ENCODE measurements around the gene RNF220. TPM values are rescaled to one million over a fixed set of nuclear protein-coding genes. Genes with fewer than 3 reads are reported as not detected.

The RNF220 gene
- polyA plus RNA-seq, 2 donors, result 32.7 to 47.8 TPM

GRCh38 chr1:44544960-44545359, 139.9 kb downstream of the RNF220 start:
- no peaks in the 10 kb centered on the region for H3K27me3 ChIP-seq (ENCODE audit: control insufficient read depth in 1 of 2, insufficient read depth in 2 of 2, low read length in 2 of 2)
- 84 to 87% methylated on average over 9 of the region's 9 CpGs for WGBS, 2 donors
- H3K4me1 ChIP-seq (ENCODE audit: control insufficient read depth in 2 of 2, insufficient read depth in 2 of 2, low read length in 1 of 2), result no peaks in the 10 kb centered on the region
- H3K27ac ChIP-seq (ENCODE audit: low read depth in 2 of 2, low read length in 1 of 2), result no peak overlapping the region
- no peaks in the 10 kb centered on the region for H3K9me3 ChIP-seq (ENCODE audit: control insufficient read depth in 2 of 2, insufficient read depth in 1 of 2, low read depth in 1 of 2, low read length in 1 of 2)
- no peaks in the 10 kb centered on the region for H3K36me3 ChIP-seq (ENCODE audit: control insufficient read depth in 2 of 2, insufficient read depth in 2 of 2, low read length in 1 of 2)
- H3K4me3 ChIP-seq (ENCODE audit: low read depth in 1 of 2, low read length in 2 of 2), result no peak overlapping the region

- Histone ChIP-seq H3K4me3 (ENCODE audit: low read depth in 1 of 2, low read length in 2 of 2) (no peak overlapping the region), H3K27ac (ENCODE audit: low read depth in 2 of 2, low read length in 1 of 2) (no peak overlapping the region), H3K9me3 (ENCODE audit: control insufficient read depth in 2 of 2, insufficient read depth in 1 of 2, low read depth in 1 of 2, low read length in 1 of 2) (no peaks in the 10 kb centered on the region), H3K4me1 (ENCODE audit: control insufficient read depth in 2 of 2, insufficient read depth in 2 of 2, low read length in 1 of 2) (no peaks in the 10 kb centered on the region), H3K27me3 (ENCODE audit: control insufficient read depth in 1 of 2, insufficient read depth in 2 of 2, low read length in 2 of 2) (no peaks in the 10 kb centered on the region), H3K36me3 (ENCODE audit: control insufficient read depth in 2 of 2, insufficient read depth in 2 of 2, low read length in 1 of 2) (no peaks in the 10 kb centered on the region)
- WGBS, 2 donors, result 38 to 54% methylated on average over 6 of the region's 6 CpGs
Observed at GRCh38 chr1:44545961-44546360, 140.9 kb downstream of the RNF220 start.

GRCh38 chr1:44546403-44547053, 141.5 kb downstream of the RNF220 start:
- H3K4me1 ChIP-seq (ENCODE audit: control insufficient read depth in 2 of 2, insufficient read depth in 2 of 2, low read length in 1 of 2), result no peaks in the 10 kb centered on the region
- H3K27ac ChIP-seq (ENCODE audit: low read depth in 2 of 2, low read length in 1 of 2), result no peak overlapping the region
- no peak overlapping the region for H3K4me3 ChIP-seq (ENCODE audit: low read depth in 1 of 2, low read length in 2 of 2)
- H3K27me3 ChIP-seq (ENCODE audit: control insufficient read depth in 1 of 2, insufficient read depth in 2 of 2, low read length in 2 of 2), result no peaks in the 10 kb centered on the region
- H3K9me3 ChIP-seq (ENCODE audit: control insufficient read depth in 2 of 2, insufficient read depth in 1 of 2, low read depth in 1 of 2, low read length in 1 of 2), result no peaks in the 10 kb centered on the region
- WGBS, 2 donors, result 75 to 78% methylated on average over 10 of the region's 10 CpGs
- H3K36me3 ChIP-seq (ENCODE audit: control insufficient read depth in 2 of 2, insufficient read depth in 2 of 2, low read length in 1 of 2), result no peaks in the 10 kb centered on the region

- H3K27ac ChIP-seq (ENCODE audit: low read depth in 2 of 2, low read length in 1 of 2), result no peak overlapping the region
- H3K4me3 ChIP-seq (ENCODE audit: low read depth in 1 of 2, low read length in 2 of 2), result no peak overlapping the region
- no peaks in the 10 kb centered on the region for H3K27me3 ChIP-seq (ENCODE audit: control insufficient read depth in 1 of 2, insufficient read depth in 2 of 2, low read length in 2 of 2)
- 86 to 88% methylated on average over 6 of the region's 6 CpGs for WGBS, 2 donors
- H3K36me3 ChIP-seq (ENCODE audit: control insufficient read depth in 2 of 2, insufficient read depth in 2 of 2, low read length in 1 of 2), result no peaks in the 10 kb centered on the region
- H3K9me3 ChIP-seq (ENCODE audit: control insufficient read depth in 2 of 2, insufficient read depth in 1 of 2, low read depth in 1 of 2, low read length in 1 of 2), result no peaks in the 10 kb centered on the region
- no peaks in the 10 kb centered on the region for H3K4me1 ChIP-seq (ENCODE audit: control insufficient read depth in 2 of 2, insufficient read depth in 2 of 2, low read length in 1 of 2)
Observed at GRCh38 chr1:44547361-44547760, 142.3 kb downstream of the RNF220 start.

- H3K4me3 ChIP-seq (ENCODE audit: low read depth in 1 of 2, low read length in 2 of 2), result no peak overlapping the region
- 80 to 81% methylated on average over 8 of the region's 8 CpGs for WGBS, 2 donors
- H3K27me3 ChIP-seq (ENCODE audit: control insufficient read depth in 1 of 2, insufficient read depth in 2 of 2, low read length in 2 of 2), result no peaks in the 10 kb centered on the region
- H3K27ac ChIP-seq (ENCODE audit: low read depth in 2 of 2, low read length in 1 of 2), result no peak overlapping the region
- no peaks in the 10 kb centered on the region for H3K9me3 ChIP-seq (ENCODE audit: control insufficient read depth in 2 of 2, insufficient read depth in 1 of 2, low read depth in 1 of 2, low read length in 1 of 2)
- H3K4me1 ChIP-seq (ENCODE audit: control insufficient read depth in 2 of 2, insufficient read depth in 2 of 2, low read length in 1 of 2), result no peaks in the 10 kb centered on the region
- no peaks in the 10 kb centered on the region for H3K36me3 ChIP-seq (ENCODE audit: control insufficient read depth in 2 of 2, insufficient read depth in 2 of 2, low read length in 1 of 2)
Observed at GRCh38 chr1:44547837-44548236, 142.8 kb downstream of the RNF220 start.

GRCh38 chr1:44549510-44549909, 144.5 kb downstream of the RNF220 start:
- Histone ChIP-seq H3K4me3 (ENCODE audit: low read depth in 1 of 2, low read length in 2 of 2) (no peak overlapping the region), H3K9me3 (ENCODE audit: control insufficient read depth in 2 of 2, insufficient read depth in 1 of 2, low read depth in 1 of 2, low read length in 1 of 2) (peaks cover 0 to 2% of the 10 kb centered on the region in 2 donors), H3K27me3 (ENCODE audit: control insufficient read depth in 1 of 2, insufficient read depth in 2 of 2, low read length in 2 of 2) (no peaks in the 10 kb centered on the region), H3K36me3 (ENCODE audit: control insufficient read depth in 2 of 2, insufficient read depth in 2 of 2, low read length in 1 of 2) (no peaks in the 10 kb centered on the region), H3K4me1 (ENCODE audit: control insufficient read depth in 2 of 2, insufficient read depth in 2 of 2, low read length in 1 of 2) (no peaks in the 10 kb centered on the region), H3K27ac (ENCODE audit: low read depth in 2 of 2, low read length in 1 of 2) (no peak overlapping the region)
- WGBS, 2 donors, result 66 to 70% methylated on average over 5 of the region's 5 CpGs

GRCh38 chr1:44553127-44553758, 148.2 kb downstream of the RNF220 start:
- WGBS, 2 donors, result 49 to 52% methylated on average over 3 of the region's 3 CpGs
- no peak overlapping the region for H3K27ac ChIP-seq (ENCODE audit: low read depth in 2 of 2, low read length in 1 of 2)

GRCh38 chr1:44553771-44554170, 148.7 kb downstream of the RNF220 start:
- Histone ChIP-seq H3K9me3 (ENCODE audit: control insufficient read depth in 2 of 2, insufficient read depth in 1 of 2, low read depth in 1 of 2, low read length in 1 of 2) (peaks cover 0 to 2% of the 10 kb centered on the region in 2 donors), H3K4me1 (ENCODE audit: control insufficient read depth in 2 of 2, insufficient read depth in 2 of 2, low read length in 1 of 2) (no peaks in the 10 kb centered on the region), H3K27me3 (ENCODE audit: control insufficient read depth in 1 of 2, insufficient read depth in 2 of 2, low read length in 2 of 2) (no peaks in the 10 kb centered on the region), H3K36me3 (ENCODE audit: control insufficient read depth in 2 of 2, insufficient read depth in 2 of 2, low read length in 1 of 2) (no peaks in the 10 kb centered on the region), H3K4me3 (ENCODE audit: low read depth in 1 of 2, low read length in 2 of 2) (no peak overlapping the region), H3K27ac (ENCODE audit: low read depth in 2 of 2, low read length in 1 of 2) (no peak overlapping the region)
- WGBS, 2 donors, result 72 to 78% methylated on average over 6 of the region's 6 CpGs

More at GRCh38 chr1:44553127-44553758, 148.2 kb downstream of the RNF220 start:
- Histone ChIP-seq H3K27me3 (ENCODE audit: control insufficient read depth in 1 of 2, insufficient read depth in 2 of 2, low read length in 2 of 2) (no peaks in the 10 kb centered on the region), H3K4me1 (ENCODE audit: control insufficient read depth in 2 of 2, insufficient read depth in 2 of 2, low read length in 1 of 2) (no peaks in the 10 kb centered on the region), H3K36me3 (ENCODE audit: control insufficient read depth in 2 of 2, insufficient read depth in 2 of 2, low read length in 1 of 2) (no peaks in the 10 kb centered on the region), H3K4me3 (ENCODE audit: low read depth in 1 of 2, low read length in 2 of 2) (no peak overlapping the region), H3K9me3 (ENCODE audit: control insufficient read depth in 2 of 2, insufficient read depth in 1 of 2, low read depth in 1 of 2, low read length in 1 of 2) (peaks cover 0 to 2% of the 10 kb centered on the region in 2 donors)

- H3K4me3 ChIP-seq (ENCODE audit: low read depth in 1 of 2, low read length in 2 of 2), result no peak overlapping the region
- WGBS, 2 donors, result 44 to 46% methylated on average over 2 of the region's 2 CpGs
Observed at GRCh38 chr1:44554706-44555105, 149.7 kb downstream of the RNF220 start.

GRCh38 chr1:44557778-44558177, 152.7 kb downstream of the RNF220 start:
- H3K9me3 ChIP-seq (ENCODE audit: control insufficient read depth in 2 of 2, insufficient read depth in 1 of 2, low read depth in 1 of 2, low read length in 1 of 2), result peaks cover 0 to 2% of the 10 kb centered on the region in 2 donors
- H3K4me3 ChIP-seq (ENCODE audit: low read depth in 1 of 2, low read length in 2 of 2), result no peak overlapping the region
- H3K36me3 ChIP-seq (ENCODE audit: control insufficient read depth in 2 of 2, insufficient read depth in 2 of 2, low read length in 1 of 2), result no peaks in the 10 kb centered on the region
- no peak overlapping the region for H3K27ac ChIP-seq (ENCODE audit: low read depth in 2 of 2, low read length in 1 of 2)
- 52 to 60% methylated on average over 6 of the region's 6 CpGs for WGBS, 2 donors
- peaks cover 0 to 3% of the 10 kb centered on the region in 2 donors for H3K4me1 ChIP-seq (ENCODE audit: control insufficient read depth in 2 of 2, insufficient read depth in 2 of 2, low read length in 1 of 2)
- no peaks in the 10 kb centered on the region for H3K27me3 ChIP-seq (ENCODE audit: control insufficient read depth in 1 of 2, insufficient read depth in 2 of 2, low read length in 2 of 2)

More at GRCh38 chr1:44554706-44555105, 149.7 kb downstream of the RNF220 start:
- Histone ChIP-seq H3K9me3 (ENCODE audit: control insufficient read depth in 2 of 2, insufficient read depth in 1 of 2, low read depth in 1 of 2, low read length in 1 of 2) (peaks cover 0 to 2% of the 10 kb centered on the region in 2 donors), H3K4me1 (ENCODE audit: control insufficient read depth in 2 of 2, insufficient read depth in 2 of 2, low read length in 1 of 2) (no peaks in the 10 kb centered on the region), H3K27me3 (ENCODE audit: control insufficient read depth in 1 of 2, insufficient read depth in 2 of 2, low read length in 2 of 2) (no peaks in the 10 kb centered on the region), H3K27ac (ENCODE audit: low read depth in 2 of 2, low read length in 1 of 2) (no peak overlapping the region), H3K36me3 (ENCODE audit: control insufficient read depth in 2 of 2, insufficient read depth in 2 of 2, low read length in 1 of 2) (no peaks in the 10 kb centered on the region)

All from esophagus (tissue), 2 donors.